GM18508 (cell line): ENCODE measurements around the gene KCNQ5.
"Not testable (repeated sequence)": the region's sequence is repeated elsewhere in the genome, so short reads cannot be mapped to it uniquely, and the experiment has no call there.

Source experiments
- ATAC-seq: cut with Tn5 transposase; IDR thresholded peaks from one replicate; pipeline ENCODE4 v1.9.1; 2021; ENCODE audit warnings: moderate number of reproducible peaks; ENCODE audit not compliant: insufficient read depth, unreplicated experiment

Gene KCNQ5

GRCh38 chr6:72975352-72975752, 353.5 kb downstream of the KCNQ5 start:
- ATAC-seq, result no peak

- ATAC-seq, result no peak
Measured at GRCh38 chr6:72976484-72976883, 354.6 kb downstream of the KCNQ5 start.

GRCh38 chr6:72977114-72977513, 355.2 kb downstream of the KCNQ5 start:
- peak; percentile 91 for ATAC-seq

GRCh38 chr6:72978808-72979207, 356.9 kb downstream of the KCNQ5 start:
- not testable (repeated sequence) for ATAC-seq

- not testable (repeated sequence) for ATAC-seq
Measured at GRCh38 chr6:72984189-72984831, 362.4 kb downstream of the KCNQ5 start.

GRCh38 chr6:72984981-72985665, 363.3 kb downstream of the KCNQ5 start:
- ATAC-seq, result no peak

- no peak for ATAC-seq
Measured at GRCh38 chr6:72987301-72987700, 365.4 kb downstream of the KCNQ5 start.

GRCh38 chr6:72999995-73000394, 378.1 kb downstream of the KCNQ5 start:
- ATAC-seq, result no peak

- ATAC-seq, result no peak
Measured at GRCh38 chr6:73000460-73000859, 378.6 kb downstream of the KCNQ5 start.

- ATAC-seq, result no peak
Measured at GRCh38 chr6:73002588-73002987, 380.7 kb downstream of the KCNQ5 start.

GRCh38 chr6:73003302-73003701, 381.4 kb downstream of the KCNQ5 start:
- ATAC-seq, result no peak

- no peak for ATAC-seq
Measured at GRCh38 chr6:73004231-73004630, 382.4 kb downstream of the KCNQ5 start.

- ATAC-seq, result no peak
Measured at GRCh38 chr6:73004861-73005260, 383.0 kb downstream of the KCNQ5 start.

GRCh38 chr6:73006146-73006545, 384.3 kb downstream of the KCNQ5 start:
- ATAC-seq, result no peak

- ATAC-seq, result no peak
Measured at GRCh38 chr6:73011945-73012344, 390.1 kb downstream of the KCNQ5 start.

GRCh38 chr6:73017476-73017875, 395.6 kb downstream of the KCNQ5 start:
- no peak for ATAC-seq

GRCh38 chr6:73024598-73024997, 402.7 kb downstream of the KCNQ5 start:
- ATAC-seq, result no peak

- ATAC-seq, result no peak
Measured at GRCh38 chr6:73027691-73028090, 405.8 kb downstream of the KCNQ5 start.

- no peak for ATAC-seq
Measured at GRCh38 chr6:73028124-73028766, 406.4 kb downstream of the KCNQ5 start.

GRCh38 chr6:73028893-73029450, 407.1 kb downstream of the KCNQ5 start:
- ATAC-seq, result no peak

GRCh38 chr6:73030257-73030656, 408.4 kb downstream of the KCNQ5 start:
- no peak for ATAC-seq
